Cardiac muscle cell (in vitro differentiated cells and primary cell): Measurements from ENCODE around the gene AQP6. TPM values are rescaled to one million over a fixed set of nuclear protein-coding genes. Genes with fewer than 3 reads are reported as not detected.

Source experiments
- DNase-seq, 2 donors: peaks; one replicate each; pipeline versions ENCODE4 v3.0.0 to v3.0.0-alpha.2; 2010 to 2017; ENCODE audit warnings: low read depth in 1 of 2, low spot score in 1 of 2
- H3K27ac ChIP-seq: fragments of 200-600 bp; sonication (generic); 2 replicates; pipeline ENCODE4 v1.5.1; 2016
- H3K27me3 ChIP-seq: fragments of 200-600 bp; sonication (generic); 2 replicates; pipeline ENCODE4 v1.6.0; 2016; ENCODE audit warnings: control low read depth
- H3K36me3 ChIP-seq: fragments of 200-600 bp; sonication (generic); 2 replicates; pipeline ENCODE4 v1.5.1; 2016; ENCODE audit warnings: control low read depth
- H3K4me1 ChIP-seq: fragments of 200-600 bp; sonication (generic); 2 replicates; pipeline ENCODE4 v1.8.1; 2017; ENCODE audit warnings: low read depth, mild to moderate bottlenecking, mixed run types
- H3K4me3 ChIP-seq: fragments of 200-600 bp; sonication (generic); 2 replicates; pipeline ENCODE4 v1.5.1; 2016; ENCODE audit warnings: mild to moderate bottlenecking
- H3K9me3 ChIP-seq: fragments of 200-600 bp; sonication (generic); 2 replicates; pipeline ENCODE4 v1.5.1; 2017; ENCODE audit warnings: low read depth, mild to moderate bottlenecking, control low read depth
- CTCF ChIP-seq: IDR thresholded peaks from 2 replicates; pipeline ENCODE4 v1.5.1; 2012; ENCODE audit warnings: low read depth, mild to moderate bottlenecking, low read length
- polyA plus RNA-seq: library from polyadenylated mRNA; unstranded; fragments of >200 nt; fragmentation: Nextera tagmentation; extraction: Ambion mirVana; gene quantifications from 2 replicates; pipeline ENCODE4 v1.2.1, GENCODE V29; 2016
- total RNA-seq: library from RNA; depleted of rRNA; stranded (reverse); fragments of >200 nt; gene quantifications from 2 replicates; pipeline ENCODE4 v1.2.3, GENCODE V29; 2016

The AQP6 gene
- total and polyA plus RNA-seq, 2 experiments from 2014 or later = 0.26 to 1.8 TPM

GRCh38 chr12:50024805-50025186 is 52.0 kb downstream of the AQP6 start:
- no peaks in the 10 kb centered on the region for H3K4me1 ChIP-seq
- H3K9me3 ChIP-seq = no peaks in the 10 kb centered on the region
- H3K4me3 ChIP-seq = peak overlapping the region; percentile 77
- peak overlapping the region; percentile 61 for H3K27ac ChIP-seq
- H3K27me3 ChIP-seq = no peaks in the 10 kb centered on the region
- H3K36me3 ChIP-seq = no peaks in the 10 kb centered on the region
- TF ChIP-seq CTCF = no peak
- DNase-seq = no peak

- Histone ChIP-seq H3K4me1 (no peaks in the 10 kb centered on the region), H3K4me3 (peak within 1 kb of the TSS; percentile 77), H3K36me3 (no peaks in the 10 kb centered on the region), H3K27me3 (no peaks in the 10 kb centered on the region), H3K9me3 (no peaks in the 10 kb centered on the region), H3K27ac (peak within 1 kb of the TSS; percentile 61)
- DNase-seq = peak; percentile 98 to 99
- TF ChIP-seq CTCF = no peak
Observed at GRCh38 chr12:50025187-50026059, 52.7 kb downstream of the AQP6 start, which contains the start of gene RACGAP1. RACGAP1 (minus strand) TSS chr12:50025494; CDS start chr12:50016715, 8,779 bp downstream.

GRCh38 chr12:50026691-50027090 is 53.9 kb downstream of the AQP6 start:
- no peaks in the 10 kb centered on the region for H3K4me1 ChIP-seq
- no peak for DNase-seq
- H3K4me3 ChIP-seq = no peak overlapping the region
- no peaks in the 10 kb centered on the region for H3K27me3 ChIP-seq
- no peak for TF ChIP-seq CTCF
- H3K9me3 ChIP-seq = no peaks in the 10 kb centered on the region
- no peak overlapping the region for H3K27ac ChIP-seq
- H3K36me3 ChIP-seq = no peaks in the 10 kb centered on the region

Other genes starting within 250 kb of the AQP6 start
- gene TMBIM6, start 231.4 kb upstream of the AQP6 start, total RNA-seq = 192 and 232 TPM in 2 replicates
- gene TMBIM6, start 231.4 kb upstream of the AQP6 start, polyA plus RNA-seq = 388 and 524 TPM in 2 replicates
- 47.2 and 61.1 TPM in 2 replicates for gene NCKAP5L, start 144.5 kb upstream of the AQP6 start, total RNA-seq
- 32.0 and 38.5 TPM in 2 replicates for gene NCKAP5L, start 144.5 kb upstream of the AQP6 start, polyA plus RNA-seq
- gene BCDIN3D, start 129.8 kb upstream of the AQP6 start, total RNA-seq = 5.9 and 7.1 TPM in 2 replicates
- 6.4 and 8.9 TPM in 2 replicates for gene BCDIN3D, start 129.8 kb upstream of the AQP6 start, polyA plus RNA-seq
- gene FAIM2, start 69.0 kb upstream of the AQP6 start, total RNA-seq = 0.06 TPM in 1 of 2 replicates, not detected in the other
- 0.49 TPM in 1 of 2 replicates, not detected in the other for gene FAIM2, start 69.0 kb upstream of the AQP6 start, polyA plus RNA-seq
- not detected in 2 replicates for gene AQP2, start 22.2 kb upstream of the AQP6 start, total RNA-seq
- gene AQP2, start 22.2 kb upstream of the AQP6 start, polyA plus RNA-seq = not detected in 2 replicates
- 1.6 TPM in 1 of 2 replicates, not detected in the other for gene AQP5, start 11.1 kb upstream of the AQP6 start, total RNA-seq
- gene AQP5, start 11.1 kb upstream of the AQP6 start, polyA plus RNA-seq = 0.56 and 0.74 TPM in 2 replicates
- gene RACGAP1, start 52.5 kb downstream of the AQP6 start, total RNA-seq = 10.4 and 63.9 TPM in 2 replicates
- gene RACGAP1, start 52.5 kb downstream of the AQP6 start, polyA plus RNA-seq = 13.4 and 57.3 TPM in 2 replicates
- 5.0 and 7.0 TPM in 2 replicates for gene ASIC1, start 84.6 kb downstream of the AQP6 start, total RNA-seq
- 4.6 and 6.9 TPM in 2 replicates for gene ASIC1, start 84.6 kb downstream of the AQP6 start, polyA plus RNA-seq
- 97.8 and 108 TPM in 2 replicates for gene SMARCD1, start 112.4 kb downstream of the AQP6 start, total RNA-seq
- gene SMARCD1, start 112.4 kb downstream of the AQP6 start, polyA plus RNA-seq = 40.7 and 45.1 TPM in 2 replicates
- 1.7 and 3.4 TPM in 2 replicates for gene GPD1, start 131.1 kb downstream of the AQP6 start, total RNA-seq
- 2.5 and 4.3 TPM in 2 replicates for gene GPD1, start 131.1 kb downstream of the AQP6 start, polyA plus RNA-seq
- 43.9 and 105 TPM in 2 replicates for gene COX14, start 139.3 kb downstream of the AQP6 start, total RNA-seq
- gene COX14, start 139.3 kb downstream of the AQP6 start, polyA plus RNA-seq = 234 and 265 TPM in 2 replicates
- gene CERS5, start 194.4 kb downstream of the AQP6 start, total RNA-seq = 51.9 and 78.4 TPM in 2 replicates
- gene CERS5, start 194.4 kb downstream of the AQP6 start, polyA plus RNA-seq = 107 and 127 TPM in 2 replicates